ENCODE data around the gene DNAL1. TPM values are rescaled to one million over a fixed set of nuclear protein-coding genes. Genes with fewer than 3 reads are reported as not detected.

The DNAL1 gene
- total RNA-seq, 1 donor from 2014 or later = 18.1 TPM

DNA sequence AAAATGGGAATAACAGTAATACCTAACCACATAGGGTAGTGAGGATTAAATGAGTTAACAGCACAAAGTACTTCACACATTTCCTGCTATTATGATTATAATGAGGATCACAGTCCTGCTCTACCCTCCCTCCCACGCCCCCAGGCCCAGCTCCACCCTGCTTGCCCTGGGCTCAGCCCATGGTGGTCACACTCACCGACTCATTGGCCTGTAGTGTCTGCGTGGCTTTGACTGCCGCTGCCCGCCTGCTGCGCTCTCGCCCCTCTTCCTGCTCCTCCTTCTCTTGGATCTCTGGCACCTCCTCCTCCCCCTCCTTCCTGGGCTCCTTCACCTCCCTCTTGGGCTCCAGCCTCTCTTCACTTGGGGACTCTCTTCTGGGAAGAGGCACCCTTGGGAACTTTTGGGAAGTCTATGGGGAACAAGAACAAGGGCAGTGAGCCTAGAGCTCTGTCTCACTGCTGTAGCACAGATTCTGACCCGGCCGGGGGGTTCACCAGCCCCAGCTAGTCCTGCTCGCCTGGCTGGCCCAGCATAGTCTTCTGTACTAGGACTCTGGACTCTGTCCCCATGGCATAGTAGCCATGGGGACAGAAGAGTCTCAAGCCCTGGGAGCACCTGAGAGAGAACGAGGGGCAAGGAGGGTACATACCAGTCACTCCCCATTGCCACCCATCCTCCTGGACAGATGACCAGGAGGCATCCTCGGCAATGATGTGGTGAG, 76.5 kb downstream of the DNAL1 start:
- Mint-ChIP-seq H3K4me1 (peaks cover 58% of the 10 kb centered on the region), H3K36me3 (ENCODE audit: low read depth) (peaks cover 14% of the 10 kb centered on the region), H3K4me3 (peak overlapping the region; percentile 54), H3K9me3 (no peaks in the 10 kb centered on the region), H3K27ac (ENCODE audit: unreplicated experiment) (no peak overlapping the region), H3K27me3 (ENCODE audit: low read depth) (no peaks in the 10 kb centered on the region)
- no peak for DNase-seq (ENCODE audit: low read depth, low spot score)
- no peak for TF ChIP-seq CTCF (conservative IDR thresholded peaks at IDR 0.05)

GRCh38 chr14:73722581-73722980, 77.8 kb downstream of the DNAL1 start:
- no peaks in the 10 kb centered on the region for H3K9me3 Mint-ChIP-seq
- no peaks in the 10 kb centered on the region for H3K27me3 Mint-ChIP-seq (ENCODE audit: low read depth)
- peak overlapping the region; percentile 50 for H3K27ac Mint-ChIP-seq (ENCODE audit: unreplicated experiment)
- no peak for DNase-seq (ENCODE audit: low read depth, low spot score)
- TF ChIP-seq CTCF (conservative IDR thresholded peaks at IDR 0.05) = no peak
- H3K4me3 Mint-ChIP-seq = no peak overlapping the region
- peaks cover 49% of the 10 kb centered on the region for H3K4me1 Mint-ChIP-seq
- peaks cover 14% of the 10 kb centered on the region for H3K36me3 Mint-ChIP-seq (ENCODE audit: low read depth)

DNA sequence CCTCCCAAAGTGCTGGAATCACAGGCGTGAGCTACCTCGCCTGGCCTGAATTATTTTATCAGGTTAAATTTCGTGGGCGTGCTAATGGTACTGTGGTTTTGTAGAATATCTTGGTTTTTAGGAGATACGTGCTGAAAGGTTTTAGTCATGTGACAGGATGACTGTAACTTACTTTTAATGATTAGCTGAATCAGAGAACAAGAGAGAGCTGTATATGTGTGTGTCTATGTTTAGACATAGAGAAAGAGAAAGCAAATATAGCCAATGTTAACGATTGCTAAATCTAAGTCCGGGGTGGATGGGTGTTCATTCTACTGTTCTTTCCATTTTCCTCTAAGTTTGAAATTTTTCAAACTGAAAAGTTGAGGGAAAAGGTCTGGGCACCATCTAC, 78.6 kb downstream of the DNAL1 start:
- peaks cover 17% of the 10 kb centered on the region for H3K36me3 Mint-ChIP-seq (ENCODE audit: low read depth)
- TF ChIP-seq CTCF (conservative IDR thresholded peaks at IDR 0.05) = no peak
- no peaks in the 10 kb centered on the region for H3K9me3 Mint-ChIP-seq
- no peaks in the 10 kb centered on the region for H3K27me3 Mint-ChIP-seq (ENCODE audit: low read depth)
- H3K4me1 Mint-ChIP-seq = peaks cover 43% of the 10 kb centered on the region
- no peak for DNase-seq (ENCODE audit: low read depth, low spot score)
- peak overlapping the region; percentile 24 for H3K4me3 Mint-ChIP-seq
- H3K27ac Mint-ChIP-seq (ENCODE audit: unreplicated experiment) = peak overlapping the region; percentile 83

GRCh38 chr14:73723797-73724661, 79.2 kb downstream of the DNAL1 start:
- Mint-ChIP-seq H3K27me3 (ENCODE audit: low read depth) (no peaks in the 10 kb centered on the region), H3K4me3 (peak overlapping the region; percentile 24), H3K36me3 (ENCODE audit: low read depth) (peaks cover 19% of the 10 kb centered on the region), H3K4me1 (peaks cover 46% of the 10 kb centered on the region), H3K9me3 (no peaks in the 10 kb centered on the region), H3K27ac (ENCODE audit: unreplicated experiment) (peak overlapping the region; percentile 83)
- TF ChIP-seq CTCF (conservative IDR thresholded peaks at IDR 0.05) = no peak
- DNase-seq (ENCODE audit: low read depth, low spot score) = no peak

- Mint-ChIP-seq H3K27ac (ENCODE audit: unreplicated experiment) (peak overlapping the region; percentile 91), H3K4me3 (peak overlapping the region; percentile 45), H3K9me3 (no peaks in the 10 kb centered on the region)
These were observed 79.9 kb downstream of the DNAL1 start for GRCh38 chr14:73724696-73725095.

More at GRCh38 chr14:73724696-73725095, 79.9 kb downstream of the DNAL1 start:
- peaks cover 41% of the 10 kb centered on the region for H3K4me1 Mint-ChIP-seq
- TF ChIP-seq CTCF (conservative IDR thresholded peaks at IDR 0.05) = no peak
- no peaks in the 10 kb centered on the region for H3K27me3 Mint-ChIP-seq (ENCODE audit: low read depth)
- peaks cover 15% of the 10 kb centered on the region for H3K36me3 Mint-ChIP-seq (ENCODE audit: low read depth)
- no peak for DNase-seq (ENCODE audit: low read depth, low spot score)
